IPS DF 6.9 (cell line): ENCODE measurements around the gene SGMS1.
"Not testable (repeated sequence)": the region's sequence is repeated elsewhere in the genome, so short reads cannot be mapped to it uniquely, and the experiment has no call there.

Experiments used
- DNase-seq: peaks from one replicate; pipeline ENCODE4 v3.0.0-alpha.2; 2013; ENCODE audit warnings: low read depth, low spot score
- H3K27ac ChIP-seq: one replicate; pipeline ENCODE4 v1.5.1; 2013; ENCODE audit warnings: low read length, control low read depth
- H3K27me3 ChIP-seq: 2 replicates; pipeline ENCODE4 v1.6.1; 2013; ENCODE audit warnings: mild to moderate bottlenecking, low read length; ENCODE audit not compliant: control insufficient read depth, insufficient read depth
- H3K36me3 ChIP-seq: 2 replicates; pipeline ENCODE4 v1.6.1; 2013; ENCODE audit warnings: low read length; ENCODE audit not compliant: control insufficient read depth, insufficient read depth
- H3K4me1 ChIP-seq: 2 replicates; pipeline ENCODE4 v1.6.1; 2013; ENCODE audit warnings: low read length; ENCODE audit not compliant: control insufficient read depth, insufficient read depth
- H3K4me3 ChIP-seq: 2 replicates; pipeline ENCODE4 v1.5.1; 2013; ENCODE audit warnings: mild to moderate bottlenecking, low read length
- H3K9me3 ChIP-seq: 2 replicates; pipeline ENCODE4 v1.6.1; 2013; ENCODE audit warnings: low read length, inconsistent platforms; ENCODE audit not compliant: control insufficient read depth, insufficient read depth
- WGBS: extraction: QIAGEN DNeasy Blood & Tissue Kit; methylation state at CpG from one replicate; pipeline ENCODE4 v1.1.7; 2013; ENCODE audit warnings: mixed read lengths, missing lambda C conversion rate; ENCODE audit not compliant: insufficient read length, insufficient coverage; 5-methylcytosine and 5-hydroxymethylcytosine counted together

The SGMS1 gene

DNA sequence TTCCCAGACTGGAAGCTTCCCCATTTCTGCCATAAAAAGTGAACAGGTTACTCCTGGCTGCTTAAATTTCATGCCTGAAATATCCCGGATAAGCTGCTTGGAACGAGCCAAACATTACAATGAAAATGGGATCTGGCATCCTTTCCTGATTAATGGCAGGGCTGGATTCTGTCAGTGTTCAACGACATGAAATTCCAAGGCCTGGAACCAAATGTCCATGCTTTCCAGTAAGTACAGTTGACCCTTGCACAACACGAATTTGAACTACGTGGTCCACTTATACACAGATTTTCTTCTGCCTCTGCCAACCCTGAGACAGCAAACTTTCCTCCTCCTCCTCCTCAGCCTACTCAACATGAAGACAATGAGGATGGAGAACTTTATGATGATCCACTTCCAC is 65.4 kb downstream of the SGMS1 start:
- WGBS = no CpG with 5 or more reads among the region's 5 CpGs
- Histone ChIP-seq H3K36me3 (no peaks in the 10 kb centered on the region), H3K27me3 (no peaks in the 10 kb centered on the region), H3K4me3 (no peak overlapping the region), H3K4me1 (no peaks in the 10 kb centered on the region), H3K9me3 (no peaks in the 10 kb centered on the region), H3K27ac (no peak overlapping the region)
- no peak for DNase-seq

DNA sequence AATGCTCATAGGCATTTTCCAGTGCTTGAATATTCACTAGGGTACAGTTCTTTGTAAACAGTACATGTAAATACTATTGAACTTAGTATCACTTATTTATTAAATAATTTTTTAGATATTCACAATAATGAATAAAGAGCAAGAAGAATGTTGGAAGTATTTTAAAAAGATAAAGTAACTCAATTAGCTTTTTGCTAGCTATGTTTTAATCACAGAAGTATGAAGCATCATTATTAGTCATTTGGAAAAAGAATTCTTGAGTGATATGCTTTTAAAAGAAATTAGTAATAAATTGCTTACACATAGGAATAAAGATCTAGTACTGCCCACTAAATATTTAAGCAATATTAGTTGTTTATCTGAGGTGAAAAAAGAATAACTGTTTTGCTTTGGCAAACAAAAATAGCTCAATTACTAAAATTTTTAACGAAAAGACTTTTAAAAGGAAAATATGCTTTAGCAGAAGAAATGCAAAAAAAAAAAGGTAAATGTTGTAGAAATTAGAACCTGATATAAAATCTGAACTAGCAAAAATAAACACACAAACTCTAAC is 66.5 kb downstream of the SGMS1 start:
- no CpG with 5 or more reads among the region's 1 CpG for WGBS
- no peak overlapping the region for H3K4me3 ChIP-seq
- H3K36me3 ChIP-seq = no peaks in the 10 kb centered on the region
- H3K9me3 ChIP-seq = no peaks in the 10 kb centered on the region
- no peaks in the 10 kb centered on the region for H3K27me3 ChIP-seq
- no peak overlapping the region for H3K27ac ChIP-seq
- no peaks in the 10 kb centered on the region for H3K4me1 ChIP-seq
- DNase-seq = no peak

DNA sequence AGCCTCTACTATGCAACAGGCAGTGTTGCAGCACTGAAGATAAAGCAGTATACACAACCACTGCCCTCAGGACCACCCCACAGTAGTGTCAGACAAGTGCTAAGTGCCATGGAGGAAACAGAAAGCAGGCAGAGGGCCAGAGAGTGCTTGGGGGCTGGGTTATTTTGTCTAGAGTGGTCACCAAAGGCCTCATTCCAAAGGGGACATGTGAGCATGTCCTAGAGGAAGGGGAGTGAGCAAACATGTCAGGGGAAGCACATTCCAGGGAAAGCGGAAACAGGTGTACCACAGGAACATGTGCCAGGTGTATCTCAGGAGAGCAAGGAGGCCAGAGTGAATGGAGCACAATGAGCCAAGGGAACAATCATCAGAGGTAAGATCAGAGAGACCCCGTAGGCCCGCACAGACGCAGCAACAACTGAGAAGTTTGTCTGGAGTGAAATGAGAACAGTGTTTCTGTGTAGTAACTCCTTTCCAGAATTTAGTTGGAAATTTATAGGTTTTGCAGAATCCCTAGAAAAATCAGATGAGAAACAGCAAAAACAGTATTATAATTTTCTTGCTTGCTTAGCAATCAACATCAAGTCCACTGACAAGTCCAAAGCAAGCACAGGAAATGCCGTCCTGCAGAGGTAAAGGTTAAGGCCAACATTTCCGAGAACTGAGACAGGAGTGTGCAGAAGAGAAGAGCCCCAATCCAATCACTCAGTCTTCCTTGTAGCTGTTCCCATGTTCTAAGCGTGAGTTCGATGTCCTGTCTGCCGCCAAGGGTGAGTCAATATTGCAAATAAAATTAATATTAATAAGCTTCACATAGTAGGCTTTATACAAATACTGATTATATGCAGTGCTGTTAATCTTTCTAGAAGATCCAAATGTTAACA is 67.3 kb downstream of the SGMS1 start:
- no peaks in the 10 kb centered on the region for H3K36me3 ChIP-seq
- no peaks in the 10 kb centered on the region for H3K9me3 ChIP-seq
- WGBS = no CpG with 5 or more reads among the region's 9 CpGs
- H3K4me1 ChIP-seq = no peaks in the 10 kb centered on the region
- no peak overlapping the region for H3K27ac ChIP-seq
- no peak overlapping the region for H3K4me3 ChIP-seq
- no peaks in the 10 kb centered on the region for H3K27me3 ChIP-seq
- DNase-seq = no peak

DNA sequence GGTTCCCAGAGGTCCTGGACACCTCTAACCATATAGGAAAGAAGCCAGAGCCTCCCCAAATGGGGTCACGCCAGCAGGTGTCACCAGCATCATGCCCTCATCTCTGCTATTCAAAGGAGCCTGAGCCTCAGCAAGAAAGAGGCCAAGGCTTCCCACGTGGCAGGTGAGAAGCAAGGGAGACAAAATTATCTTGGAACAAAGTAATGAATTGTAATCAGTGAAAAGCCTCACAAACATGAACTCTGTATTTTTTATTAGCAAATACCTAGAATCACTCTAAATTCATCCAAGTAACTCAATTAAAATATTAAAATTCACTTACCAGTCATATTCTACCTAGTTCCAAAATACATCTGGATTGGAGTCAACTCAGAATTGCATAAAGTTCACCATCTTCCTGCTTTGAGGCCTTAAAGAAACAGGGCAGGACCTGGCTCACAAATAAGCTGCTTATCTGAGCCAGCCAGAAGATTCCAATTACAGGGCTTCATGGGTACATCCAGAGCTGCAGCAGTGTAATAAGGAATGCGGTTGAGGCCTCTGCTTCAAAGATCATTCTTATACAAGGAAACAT is 68.7 kb downstream of the SGMS1 start:
- no CpG with 5 or more reads among the region's 3 CpGs for WGBS
- Histone ChIP-seq H3K36me3 (no peaks in the 10 kb centered on the region), H3K4me3 (no peak overlapping the region)

DNA sequence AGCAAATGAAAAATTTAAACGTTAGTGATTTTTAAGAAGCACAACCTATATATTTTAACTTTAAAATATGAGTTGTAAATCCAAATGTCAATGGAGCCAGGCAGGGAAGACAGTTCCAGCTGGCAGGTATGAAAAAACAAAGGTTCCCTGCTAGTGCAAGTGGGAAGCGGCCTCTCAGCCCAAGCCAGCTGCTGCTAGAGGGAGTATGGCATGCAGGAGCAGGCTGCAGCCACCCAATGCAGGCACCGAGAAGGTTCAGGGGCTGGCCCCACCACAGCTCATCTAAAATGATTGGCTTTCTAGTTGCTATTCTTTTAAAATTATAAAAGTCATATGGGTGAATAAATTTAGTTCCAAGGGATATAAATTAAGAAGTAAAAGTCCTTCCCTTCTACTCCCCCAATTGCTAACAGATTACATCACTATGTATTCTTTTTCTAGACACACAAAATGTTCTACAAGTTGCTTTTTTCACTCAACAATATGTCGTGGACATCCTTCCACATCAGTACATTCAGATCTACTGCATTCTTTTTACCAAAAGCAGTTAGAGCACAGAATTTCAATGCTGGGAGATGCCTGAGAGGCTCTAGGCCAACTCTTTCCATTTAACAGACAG is 69.3 kb downstream of the SGMS1 start:
- Histone ChIP-seq H3K4me3 (no peak overlapping the region), H3K27ac (no peak overlapping the region), H3K9me3 (no peaks in the 10 kb centered on the region), H3K27me3 (no peaks in the 10 kb centered on the region), H3K36me3 (no peaks in the 10 kb centered on the region), H3K4me1 (peaks cover 3% of the 10 kb centered on the region; the same call in 1 of the 2 replicates)
- no peak for DNase-seq
- no CpG with 5 or more reads among the region's 4 CpGs for WGBS

More for the DNA sequence above, 68.7 kb downstream of the SGMS1 start:
- no peak for DNase-seq
- H3K4me1 ChIP-seq = peaks cover 3% of the 10 kb centered on the region; the same call in 1 of the 2 replicates
- no peaks in the 10 kb centered on the region for H3K9me3 ChIP-seq
- no peaks in the 10 kb centered on the region for H3K27me3 ChIP-seq
- no peak overlapping the region for H3K27ac ChIP-seq

DNA sequence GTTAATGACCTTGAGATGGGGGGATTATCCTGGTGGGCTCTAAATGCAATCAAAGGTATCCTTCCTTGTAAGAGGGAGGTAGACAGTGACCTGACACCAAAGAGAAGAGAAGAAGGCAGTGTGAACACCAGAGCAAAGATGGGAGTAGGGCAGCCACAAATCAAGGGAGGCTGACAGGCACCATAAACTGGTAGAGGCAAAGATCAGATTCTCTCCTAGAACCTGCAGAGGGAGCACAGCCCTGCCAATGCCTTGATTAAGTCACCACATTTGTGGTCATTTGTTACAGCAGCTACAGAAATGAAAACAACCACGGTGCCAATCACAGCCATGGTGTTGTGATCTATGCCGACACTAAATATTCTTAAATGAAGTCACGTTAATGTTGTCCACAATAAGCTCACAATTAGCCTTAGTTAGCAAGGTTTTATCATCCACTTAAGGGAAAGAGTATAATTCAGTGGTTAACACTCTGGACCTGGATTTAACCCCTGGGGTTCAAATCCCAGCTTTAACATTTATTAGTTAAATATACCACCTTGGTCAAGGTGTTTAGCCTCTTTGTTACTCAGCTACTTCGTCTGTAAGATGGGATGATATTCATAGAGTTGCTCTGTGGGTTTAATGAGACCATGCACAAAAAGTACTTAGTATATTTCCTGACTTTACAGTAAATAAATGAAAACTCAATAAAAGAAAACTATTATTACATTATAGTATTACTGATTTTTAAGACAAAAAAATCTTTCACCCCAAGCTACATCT is 70.8 kb downstream of the SGMS1 start:
- H3K27ac ChIP-seq = no peak overlapping the region
- no peaks in the 10 kb centered on the region for H3K9me3 ChIP-seq
- no CpG with 5 or more reads among the region's 4 CpGs for WGBS
- no peak for DNase-seq
- H3K4me3 ChIP-seq = no peak overlapping the region
- no peaks in the 10 kb centered on the region for H3K27me3 ChIP-seq
- H3K4me1 ChIP-seq = peaks cover 3% of the 10 kb centered on the region; the same call in 1 of the 2 replicates
- no peaks in the 10 kb centered on the region for H3K36me3 ChIP-seq

DNA sequence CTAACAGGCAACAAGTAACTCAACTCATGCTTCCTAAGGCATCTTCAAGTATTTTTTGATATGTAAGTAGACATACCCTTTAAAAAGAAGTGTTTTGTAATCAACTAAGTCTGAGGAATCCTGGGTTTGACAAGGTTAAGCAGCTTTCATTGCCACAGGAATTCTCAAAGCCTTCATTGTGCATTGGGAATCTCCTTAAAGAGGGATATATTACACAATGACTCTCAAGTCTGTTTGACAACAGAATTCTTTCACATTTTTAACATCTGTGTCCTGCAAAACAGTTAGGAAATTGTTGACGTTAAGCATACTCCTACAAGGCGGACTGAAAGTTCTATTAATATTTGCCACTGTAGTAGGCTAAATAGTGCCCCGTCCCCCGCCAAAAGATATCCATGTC is 71.4 kb downstream of the SGMS1 start:
- no peak for DNase-seq
- Histone ChIP-seq H3K36me3 (no peaks in the 10 kb centered on the region), H3K27ac (no peak overlapping the region), H3K4me1 (peaks cover 3% of the 10 kb centered on the region; the same call in 1 of the 2 replicates), H3K9me3 (no peaks in the 10 kb centered on the region), H3K4me3 (no peak overlapping the region), H3K27me3 (no peaks in the 10 kb centered on the region)
- WGBS = no CpG with 5 or more reads among the region's 4 CpGs

DNA sequence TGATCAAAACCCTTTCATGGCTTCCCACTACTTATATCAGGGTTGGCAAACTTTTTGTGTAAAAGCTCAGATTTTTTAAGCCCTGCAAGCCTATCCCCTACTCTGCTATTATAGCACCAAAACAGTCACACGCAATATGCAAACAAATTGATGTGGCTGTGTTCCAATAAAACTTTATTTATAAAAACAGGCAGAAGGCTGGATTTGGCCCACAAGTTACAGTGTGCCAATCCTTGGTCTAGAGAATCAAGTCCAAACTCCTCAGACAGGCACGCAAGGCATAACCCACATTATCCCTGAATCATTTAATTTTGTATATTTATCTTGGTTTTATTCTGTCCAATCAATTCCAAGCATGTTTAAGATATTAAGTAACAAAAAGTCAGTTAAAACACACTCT is 71.9 kb downstream of the SGMS1 start:
- no peaks in the 10 kb centered on the region for H3K36me3 ChIP-seq
- no CpG with 5 or more reads among the region's 2 CpGs for WGBS
- H3K9me3 ChIP-seq = no peaks in the 10 kb centered on the region
- no peak for DNase-seq
- H3K27me3 ChIP-seq = no peaks in the 10 kb centered on the region
- no peak overlapping the region for H3K4me3 ChIP-seq
- no peak overlapping the region for H3K27ac ChIP-seq
- peaks cover 3% of the 10 kb centered on the region; the same call in 1 of the 2 replicates for H3K4me1 ChIP-seq

DNA sequence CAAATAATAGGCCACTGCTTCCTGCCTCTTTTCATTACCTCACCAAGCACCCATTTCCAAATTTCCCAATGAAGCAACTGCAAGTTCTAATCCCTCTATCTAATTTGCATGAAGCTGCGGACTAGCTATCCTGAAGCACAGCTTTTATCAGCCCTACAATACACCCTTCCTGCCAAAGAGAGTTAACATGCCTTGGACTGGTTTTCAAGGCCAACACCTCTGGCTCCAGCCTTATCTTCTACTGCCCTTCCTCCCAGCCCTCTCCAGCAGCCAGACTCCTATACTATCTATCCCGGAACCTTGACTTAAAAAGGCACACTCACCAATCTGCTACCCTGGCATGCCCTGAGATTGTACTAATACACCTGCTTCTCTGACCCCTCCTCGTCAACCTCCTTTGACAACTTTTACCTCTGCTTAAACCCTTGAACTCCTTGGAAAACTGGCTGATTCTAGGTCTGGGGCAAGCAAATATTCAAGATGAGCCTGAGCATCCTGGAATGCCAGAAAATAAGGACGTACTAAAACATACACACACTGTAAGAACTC is 73.4 kb downstream of the SGMS1 start:
- Histone ChIP-seq H3K4me3 (no peak overlapping the region), H3K27me3 (no peaks in the 10 kb centered on the region), H3K4me1 (peaks cover 3% of the 10 kb centered on the region; the same call in 1 of the 2 replicates), H3K27ac (no peak overlapping the region), H3K9me3 (no peaks in the 10 kb centered on the region), H3K36me3 (no peaks in the 10 kb centered on the region)
- no peak for DNase-seq
- no CpG with 5 or more reads among the region's 4 CpGs for WGBS

DNA sequence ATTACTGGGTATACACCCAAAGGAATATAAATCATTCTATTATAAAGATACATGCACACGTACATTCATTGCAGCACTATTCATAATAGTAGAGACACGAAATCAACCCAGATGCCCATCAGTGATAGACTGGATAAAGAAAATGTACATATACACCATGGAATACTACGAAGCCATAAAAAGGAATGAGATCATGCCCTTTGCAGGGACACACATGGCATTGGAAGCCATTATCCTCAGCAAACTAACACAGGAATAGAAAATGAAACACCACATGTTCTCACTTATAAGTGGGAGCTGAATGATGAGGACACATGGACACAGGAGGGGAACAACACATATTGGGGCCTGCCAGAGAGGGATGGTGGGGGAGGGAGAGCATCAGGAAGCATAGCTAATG is 74.6 kb downstream of the SGMS1 start:
- not testable (repeated sequence) for H3K4me1 ChIP-seq, H3K27me3 ChIP-seq, H3K9me3 ChIP-seq, H3K36me3 ChIP-seq, H3K4me3 ChIP-seq, H3K27ac ChIP-seq, DNase-seq
- no CpG with 5 or more reads among the region's 3 CpGs for WGBS
